Activated CD8-positive, alpha-beta memory T cell treated with anti-CD3 and anti-CD28 coated beads, Interleukin-2, amount 10 ng/mL, durations not matched to agents 7 days and 5 days (primary cell): ENCODE data around the gene CSPG5. TPM values are rescaled to one million over a fixed set of nuclear protein-coding genes. Genes with fewer than 3 reads are reported as not detected.

Experiments
- ATAC-seq: fragments of 150-1000 bp; cut with Tn5 transposase; one replicate; pipeline ENCODE4 v1.10.0; 2021; ENCODE audit warnings: moderate library complexity
- CTCF ChIA-PET: fragments of 350-600 bp; sonication (Branson Sonifier 250); formaldehyde crosslinking; loops from one replicate; lab custom pipeline; 2021; ENCODE audit warnings: antibody characterized with exemption; lab: Charles Lee
- DNase-seq: peaks from one replicate; pipeline ENCODE4 v3.0.0-alpha.2; 2020
- H3K27ac Mint-ChIP-seq: one replicate; pipeline ENCODE4 v1.8.0; 2021; ENCODE audit warnings: mild to moderate bottlenecking, mixed read lengths
- H3K27me3 Mint-ChIP-seq: one replicate; pipeline ENCODE4 v1.8.0; 2021; ENCODE audit warnings: mixed read lengths
- H3K36me3 Mint-ChIP-seq: one replicate; pipeline ENCODE4 v1.8.0; 2021; ENCODE audit warnings: mild to moderate bottlenecking, mixed read lengths
- H3K4me1 Mint-ChIP-seq: one replicate; pipeline ENCODE4 v1.8.0; 2021; ENCODE audit warnings: mixed read lengths
- H3K4me3 Mint-ChIP-seq: one replicate; pipeline ENCODE4 v1.8.0; 2021; ENCODE audit warnings: mild to moderate bottlenecking, moderate library complexity, mixed read lengths
- H3K9me3 Mint-ChIP-seq: one replicate; pipeline ENCODE4 v1.8.0; 2022; ENCODE audit warnings: low read depth, mixed read lengths
- total RNA-seq, 2 experiments: library from RNA; stranded (reverse); gene quantifications; one replicate each; pipeline ENCODE4 v1.2.3, GENCODE V29; 2021

Gene CSPG5
- total RNA-seq, 2 experiments from 2014 or later: 0.21 to 0.32 TPM

- Mint-ChIP-seq H3K27me3 (peaks cover 22% of the 10 kb centered on the region), H3K27ac (no peak overlapping the region), H3K4me3 (no peak overlapping the region), H3K9me3 (no peaks in the 10 kb centered on the region), H3K36me3 (no peaks in the 10 kb centered on the region), H3K4me1 (no peaks in the 10 kb centered on the region)
- DNase-seq: no peak
- CTCF ChIA-PET: interaction anchor here (1.5 kb wide), 1 partner anchor 9 kb away, joined by 3 read pairs; no protein-coding TSS in a partner anchor
- no peak for ATAC-seq
Measured at GRCh38 chr3:47553407-47553806, 25.3 kb downstream of the CSPG5 start.

- H3K27ac Mint-ChIP-seq: no peak overlapping the region
Measured at GRCh38 chr3:47542471-47543173, 36.0 kb downstream of the CSPG5 start.

DNA sequence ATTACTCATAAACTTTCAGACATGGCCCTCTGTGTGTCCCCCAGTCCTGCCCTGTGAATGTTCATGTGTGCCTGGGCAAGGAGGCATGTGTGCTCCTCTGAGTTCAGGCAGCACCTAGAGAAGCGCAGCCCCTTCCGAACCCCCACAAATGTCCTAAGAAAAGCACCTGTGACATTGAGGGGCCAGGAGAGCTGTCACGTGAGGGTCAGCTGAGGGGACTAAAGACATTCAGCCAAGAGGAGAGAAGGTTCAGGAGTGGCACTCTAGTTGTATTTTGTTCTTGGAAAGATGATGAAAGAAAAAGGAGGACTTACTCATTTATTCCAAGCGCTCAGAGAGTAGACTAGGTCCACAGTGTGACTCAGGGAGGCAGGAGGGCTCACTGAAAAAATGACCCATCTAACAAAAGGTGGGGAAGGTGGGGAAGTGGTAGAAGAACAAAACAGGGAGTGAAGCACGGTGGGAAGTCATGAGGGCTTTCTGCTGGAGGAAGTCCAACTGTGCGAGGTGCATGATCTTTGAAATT lies 37.0 kb downstream of the CSPG5 start:
- H3K36me3 Mint-ChIP-seq: no peaks in the 10 kb centered on the region

More at GRCh38 chr3:47542471-47543173, 36.0 kb downstream of the CSPG5 start:
- Mint-ChIP-seq H3K27me3 (peaks cover 8% of the 10 kb centered on the region), H3K36me3 (no peaks in the 10 kb centered on the region), H3K9me3 (no peaks in the 10 kb centered on the region), H3K4me1 (no peaks in the 10 kb centered on the region), H3K4me3 (no peak overlapping the region)
- ATAC-seq (no peak), DNase-seq (no peak)
- CTCF ChIA-PET: no interaction called here

DNA sequence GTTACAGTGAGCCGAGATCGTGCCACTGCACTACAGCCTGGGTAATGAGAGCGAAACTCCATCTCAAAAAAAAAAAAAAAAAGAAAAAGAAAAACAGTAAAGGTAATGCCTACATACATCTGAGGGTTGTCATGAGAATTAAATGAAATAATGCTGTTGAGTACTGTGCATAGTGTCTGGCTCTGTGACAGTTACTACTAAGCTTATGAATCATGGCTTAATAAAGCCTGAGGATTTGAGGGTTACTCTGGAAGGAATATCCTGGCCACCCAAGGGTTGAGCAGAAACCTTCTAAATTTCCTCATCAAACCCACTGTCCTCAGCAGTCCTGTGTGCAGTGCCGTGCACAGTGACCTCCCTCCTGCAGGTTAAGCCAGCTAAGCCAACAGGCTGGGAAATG lies 38.4 kb downstream of the CSPG5 start:
- H3K27ac Mint-ChIP-seq: no peak overlapping the region
- H3K27me3 Mint-ChIP-seq: peaks cover 5% of the 10 kb centered on the region
- ATAC-seq: no peak
- CTCF ChIA-PET: interaction anchor here (0.6 to 0.8 kb wide), 2 partner anchors 17 to 435 kb away, joined by 3 read pairs; no protein-coding TSS in a partner anchor
- no peaks in the 10 kb centered on the region for H3K36me3 Mint-ChIP-seq
- no peak overlapping the region for H3K4me3 Mint-ChIP-seq
- no peak for DNase-seq
- H3K9me3 Mint-ChIP-seq: no peaks in the 10 kb centered on the region
- H3K4me1 Mint-ChIP-seq: no peaks in the 10 kb centered on the region

More for the DNA sequence above, 37.0 kb downstream of the CSPG5 start:
- no peak overlapping the region for H3K27ac Mint-ChIP-seq
- peaks cover 5% of the 10 kb centered on the region for H3K27me3 Mint-ChIP-seq
- no peaks in the 10 kb centered on the region for H3K4me1 Mint-ChIP-seq
- H3K4me3 Mint-ChIP-seq: no peak overlapping the region
- DNase-seq (no peak), ATAC-seq (no peak)
- no peaks in the 10 kb centered on the region for H3K9me3 Mint-ChIP-seq
- CTCF ChIA-PET: no interaction called here

DNA sequence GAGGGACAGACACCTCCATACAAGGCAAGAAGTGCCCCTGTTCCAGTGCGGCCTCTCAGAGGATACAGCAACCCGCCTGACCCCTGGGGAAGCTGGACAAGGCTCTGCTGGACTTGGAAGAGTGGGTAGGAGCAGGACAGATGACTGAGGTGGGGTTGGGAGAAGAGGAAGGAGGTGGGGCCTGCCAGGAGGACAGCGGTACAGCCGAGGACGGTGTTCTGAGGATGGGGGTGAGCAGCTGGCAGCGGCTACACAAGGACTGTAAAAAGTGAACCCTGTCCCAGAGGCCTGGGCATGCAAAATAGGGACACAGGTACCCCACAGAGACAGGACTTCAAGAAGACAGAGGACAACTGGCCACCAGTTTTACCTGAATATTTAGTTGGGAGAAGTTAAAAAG lies 41.7 kb downstream of the CSPG5 start:
- CTCF ChIA-PET: no interaction called here
- no peaks in the 10 kb centered on the region for H3K4me1 Mint-ChIP-seq
- ATAC-seq (no peak), DNase-seq (no peak)
- no peak overlapping the region for H3K4me3 Mint-ChIP-seq
- no peak overlapping the region for H3K27ac Mint-ChIP-seq
- peaks cover 24% of the 10 kb centered on the region for H3K27me3 Mint-ChIP-seq
- H3K36me3 Mint-ChIP-seq: no peaks in the 10 kb centered on the region
- H3K9me3 Mint-ChIP-seq: no peaks in the 10 kb centered on the region

- Mint-ChIP-seq H3K27ac (no peak overlapping the region), H3K4me1 (no peaks in the 10 kb centered on the region), H3K27me3 (peaks cover 24% of the 10 kb centered on the region), H3K4me3 (no peak overlapping the region), H3K9me3 (no peaks in the 10 kb centered on the region), H3K36me3 (no peaks in the 10 kb centered on the region)
- CTCF ChIA-PET: no interaction called here
- ATAC-seq: no peak
- no peak for DNase-seq
Measured at GRCh38 chr3:47536221-47536891, 42.3 kb downstream of the CSPG5 start.

DNA sequence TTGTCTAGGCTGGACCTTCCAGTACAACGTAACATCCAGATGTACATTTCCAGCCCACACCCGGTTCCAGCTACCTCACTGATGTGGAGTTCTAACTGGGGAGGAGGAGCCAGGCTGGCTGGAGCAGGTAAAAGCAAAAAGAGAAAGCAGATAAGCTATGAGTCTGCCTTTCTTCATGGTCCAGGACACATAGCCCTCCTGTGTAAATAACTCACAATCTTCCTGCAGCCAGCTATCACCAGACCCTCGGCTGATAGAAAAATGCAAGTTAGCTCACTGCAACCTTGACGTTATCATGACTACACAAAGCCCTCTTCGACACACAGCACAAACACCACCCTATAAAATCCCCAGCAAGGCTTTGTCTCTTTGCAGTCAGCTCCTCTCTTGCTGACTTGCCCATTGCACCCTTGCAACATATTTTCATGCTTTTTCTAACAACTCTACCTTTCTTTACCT lies 44.6 kb downstream of the CSPG5 start:
- H3K9me3 Mint-ChIP-seq: no peaks in the 10 kb centered on the region
- H3K36me3 Mint-ChIP-seq: no peaks in the 10 kb centered on the region
- peaks cover 24% of the 10 kb centered on the region for H3K27me3 Mint-ChIP-seq
- CTCF ChIA-PET: interaction anchor here (2.2 kb wide), 1 partner anchor 12 kb away, joined by 10 read pairs; no protein-coding TSS in a partner anchor
- H3K4me1 Mint-ChIP-seq: no peaks in the 10 kb centered on the region
- no peak for ATAC-seq
- H3K4me3 Mint-ChIP-seq: no peak overlapping the region
- H3K27ac Mint-ChIP-seq: no peak overlapping the region
- no peak for DNase-seq

DNA sequence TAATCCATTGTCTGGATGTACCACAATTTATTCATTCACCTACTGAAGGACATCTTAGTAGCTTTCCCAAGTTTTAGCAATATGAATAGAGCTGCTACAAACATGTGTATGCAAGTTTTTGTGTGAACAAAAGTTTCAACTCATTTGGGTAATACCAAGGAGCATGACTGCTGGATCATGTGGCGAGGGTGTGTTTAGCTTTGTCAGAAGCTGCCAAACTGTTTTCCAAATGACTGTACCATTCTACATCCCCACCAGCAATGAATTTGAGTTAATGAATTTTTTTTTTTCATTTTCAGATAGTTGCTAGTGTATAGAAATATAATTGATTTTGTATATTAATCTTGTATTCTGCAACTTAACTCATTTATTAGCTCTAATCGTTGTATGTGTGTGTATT lies 45.2 kb downstream of the CSPG5 start:
- no peak for DNase-seq
- H3K4me3 Mint-ChIP-seq: no peak overlapping the region
- CTCF ChIA-PET: interaction anchor here (1.0 to 2.2 kb wide), 2 partner anchors 11 to 73 kb away, joined by 3 to 10 read pairs; no protein-coding TSS in a partner anchor
- H3K9me3 Mint-ChIP-seq: no peaks in the 10 kb centered on the region
- H3K27me3 Mint-ChIP-seq: peaks cover 19% of the 10 kb centered on the region
- H3K4me1 Mint-ChIP-seq: no peaks in the 10 kb centered on the region
- no peak overlapping the region for H3K27ac Mint-ChIP-seq
- ATAC-seq: no peak
- H3K36me3 Mint-ChIP-seq: no peaks in the 10 kb centered on the region

DNA sequence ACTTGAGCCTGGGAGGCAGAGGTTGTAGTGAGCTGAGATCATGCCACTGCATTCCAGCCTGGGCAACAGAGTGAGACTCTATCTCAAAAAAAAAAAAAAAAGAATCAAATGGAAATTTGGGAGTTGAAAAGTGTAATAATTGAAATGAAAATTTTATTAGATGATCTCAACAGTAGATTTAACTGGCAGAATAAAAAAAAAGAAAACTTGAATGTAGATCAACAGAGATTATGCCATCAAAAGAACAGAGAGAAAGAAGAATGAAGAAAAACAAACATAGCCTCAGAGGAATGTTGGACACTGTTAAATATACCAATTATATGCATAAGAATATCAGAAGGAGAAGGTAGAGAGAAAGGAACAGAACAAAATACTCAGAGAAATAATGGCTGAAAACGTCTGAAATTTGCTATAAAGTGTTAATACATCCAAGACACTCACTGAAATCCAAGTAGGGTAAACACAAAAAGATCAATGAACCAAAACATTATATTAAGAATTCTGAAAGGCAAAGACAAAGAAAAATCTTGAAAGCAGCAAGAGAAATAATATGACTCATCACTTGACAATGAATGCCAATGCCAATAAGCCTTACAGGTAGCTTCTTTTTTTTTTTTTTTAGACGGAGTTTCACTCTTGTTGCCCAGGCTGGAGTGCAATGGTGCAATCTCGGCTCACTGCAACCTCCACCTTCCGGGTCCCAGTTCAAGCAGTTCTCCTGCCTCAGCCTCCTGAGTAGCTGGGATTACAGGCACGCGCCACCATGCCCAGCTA lies 50.5 kb downstream of the CSPG5 start:
- Mint-ChIP-seq H3K36me3 (peaks cover 4% of the 10 kb centered on the region), H3K27ac (peak overlapping the region; percentile 3), H3K4me3 (no peak overlapping the region), H3K4me1 (no peaks in the 10 kb centered on the region), H3K9me3 (peaks cover 4% of the 10 kb centered on the region), H3K27me3 (peaks cover 8% of the 10 kb centered on the region)
- no peak for DNase-seq
- no peak for ATAC-seq
- CTCF ChIA-PET: no interaction called here

DNA sequence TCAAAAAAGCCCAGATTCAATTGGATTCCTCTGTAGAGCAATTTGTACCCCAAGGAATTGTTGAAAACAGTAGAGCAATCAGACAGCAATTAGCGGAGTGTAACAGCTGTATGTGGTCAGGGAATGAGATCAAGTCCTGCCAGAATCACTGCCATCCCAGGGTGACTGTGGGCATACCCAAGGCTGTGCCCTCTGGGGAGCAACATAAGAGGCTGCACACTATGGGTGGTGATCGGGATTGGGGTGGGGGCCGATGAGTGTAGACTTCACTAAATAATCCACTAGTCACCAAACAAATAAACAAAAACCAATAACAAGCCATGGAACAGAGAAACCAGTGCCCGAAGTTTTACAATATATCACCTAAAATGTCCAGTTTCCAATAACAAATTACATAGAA lies 53.0 kb downstream of the CSPG5 start:
- CTCF ChIA-PET: interaction anchor here (1.1 to 2.6 kb wide), 3 partner anchors 12 to 280 kb away, joined by 3 to 7 read pairs (median 4); partner anchors contain the start of gene ELP6
- Mint-ChIP-seq H3K9me3 (peaks cover 4% of the 10 kb centered on the region), H3K4me3 (no peak overlapping the region), H3K27ac (no peak overlapping the region), H3K4me1 (peaks cover 9% of the 10 kb centered on the region), H3K36me3 (peaks cover 4% of the 10 kb centered on the region), H3K27me3 (peaks cover 3% of the 10 kb centered on the region)
- no peak for DNase-seq
- ATAC-seq: no peak

GRCh38 chr3:47523310-47524073 lies 55.2 kb downstream of the CSPG5 start:
- ATAC-seq (no peak), DNase-seq (no peak)
- Mint-ChIP-seq H3K4me1 (peaks cover 9% of the 10 kb centered on the region), H3K27ac (no peak overlapping the region), H3K9me3 (peaks cover 4% of the 10 kb centered on the region), H3K36me3 (peaks cover 4% of the 10 kb centered on the region), H3K4me3 (no peak overlapping the region), H3K27me3 (peaks cover 6% of the 10 kb centered on the region)
- CTCF ChIA-PET: interaction anchor here (0.6 to 4.8 kb wide), 15 partner anchors 17 to 466 kb away, joined by 3 to 75 read pairs (median 5); partner anchors contain the start of gene DHX30
